EH (cell line): ENCODE measurements around the gene RERG.
A peak's percentile ranks its signal among the peaks of the same experiment; 100 is the strongest.

Experiments
- DNase-seq: peaks from one replicate; pipeline ENCODE4 v3.0.0-alpha.2; 2015; ENCODE audit warnings: low read depth

The RERG gene

GRCh38 chr12:15220915-15221885, at the start of gene RERG:
Gene RERG (minus strand): TSS chr12:15221417. CDS start chr12:15217489, 3,928 bp downstream.
- peak; percentile 67 for DNase-seq

GRCh38 chr12:15270591-15270990, 49.4 kb upstream of the RERG start:
- no peak for DNase-seq

- peak; percentile 69 for DNase-seq
Measured at GRCh38 chr12:15268927-15269552, 47.8 kb upstream of the RERG start.

GRCh38 chr12:15268309-15268708, 47.1 kb upstream of the RERG start:
- no peak for DNase-seq

GRCh38 chr12:15265875-15266274, 44.7 kb upstream of the RERG start:
- no peak for DNase-seq

- DNase-seq = peak; percentile 22
Measured at GRCh38 chr12:15256761-15257160, 35.5 kb upstream of the RERG start.

- no peak for DNase-seq
Measured at GRCh38 chr12:15253990-15254389, 32.8 kb upstream of the RERG start.

GRCh38 chr12:15244926-15245325, 23.7 kb upstream of the RERG start:
- DNase-seq = no peak

DNA sequence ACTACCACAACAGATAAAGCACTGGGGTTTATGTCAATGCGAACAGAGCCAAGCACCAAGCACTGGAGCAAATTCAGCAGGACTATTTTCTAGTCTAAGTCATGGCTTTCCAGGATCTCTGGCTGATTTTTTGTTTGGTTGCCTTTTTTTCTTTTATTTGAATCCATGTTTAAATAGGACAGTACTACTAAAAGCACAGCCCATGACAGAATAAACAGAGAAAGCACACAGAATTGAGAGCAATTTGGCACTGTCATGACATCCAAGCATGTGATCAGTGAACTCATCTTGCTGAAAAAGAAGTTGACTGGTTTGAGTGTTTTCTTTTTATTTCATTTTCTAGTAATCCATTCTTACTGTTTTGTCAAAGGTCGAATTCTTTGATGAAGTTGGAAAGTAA, 23.1 kb upstream of the RERG start:
- DNase-seq = no peak

DNA sequence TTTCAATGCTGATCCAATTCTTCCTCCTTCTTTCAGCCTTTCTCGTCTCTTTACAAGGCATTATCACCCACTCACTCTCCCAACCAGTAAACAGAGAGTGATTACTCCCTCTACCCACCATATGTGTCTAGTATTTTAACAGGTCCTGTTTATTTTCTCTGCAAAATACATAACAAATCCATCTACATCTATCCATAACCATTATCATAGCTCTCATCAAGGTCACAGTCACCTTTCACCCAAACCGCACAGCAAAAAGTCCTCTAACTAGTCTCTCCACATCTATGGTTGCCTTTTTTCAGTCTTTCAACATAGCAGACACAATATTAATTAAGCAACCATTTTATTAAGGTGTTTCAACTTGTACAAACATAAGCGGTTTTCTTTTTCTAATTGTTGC, 21.9 kb upstream of the RERG start:
- no peak for DNase-seq

- no peak for DNase-seq
Measured at GRCh38 chr12:15240898-15241297, 19.7 kb upstream of the RERG start.

DNA sequence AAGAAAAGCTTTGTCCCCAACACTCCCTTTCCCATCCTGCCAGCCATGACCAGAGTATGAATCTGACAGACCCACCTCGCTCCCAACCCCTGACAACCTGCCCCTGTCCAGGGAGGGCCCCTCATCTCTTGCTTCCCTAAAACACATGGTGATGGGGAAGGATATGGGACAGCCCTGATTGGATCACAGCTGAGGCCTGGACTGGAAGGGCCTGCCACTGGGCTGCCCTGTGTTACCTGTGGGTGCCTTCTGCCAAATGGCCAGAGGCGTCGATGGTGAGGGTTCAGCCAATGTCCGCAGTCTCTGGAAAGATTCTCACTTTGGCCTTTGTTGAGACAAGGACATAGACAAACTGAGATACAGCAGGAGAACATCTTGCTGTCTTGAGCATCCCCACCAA, 13.3 kb upstream of the RERG start:
- DNase-seq = no peak

- no peak for DNase-seq
Measured at GRCh38 chr12:15234011-15234410, 12.8 kb upstream of the RERG start.

- no peak for DNase-seq
Measured at GRCh38 chr12:15232959-15233358, 11.7 kb upstream of the RERG start.

DNA sequence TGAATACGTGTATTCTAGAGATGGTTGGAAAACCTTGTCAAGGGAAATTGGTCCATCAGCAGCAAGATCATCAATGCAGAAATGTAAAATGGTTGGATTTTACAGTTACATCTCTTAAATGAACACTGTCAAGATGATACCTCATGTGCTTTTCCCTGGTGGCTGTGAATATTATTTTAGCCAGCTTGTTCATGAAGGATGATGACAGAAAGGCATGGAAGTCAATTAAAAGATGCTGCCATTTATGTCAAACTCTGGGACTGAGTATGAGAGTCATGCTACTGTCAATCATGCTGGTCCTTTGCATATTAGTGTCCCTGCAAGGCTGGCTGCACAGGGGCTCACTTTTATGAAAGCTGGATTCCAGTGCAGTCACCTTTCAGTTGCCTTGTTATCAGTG, 10.3 kb upstream of the RERG start:
- no peak for DNase-seq

GRCh38 chr12:15230751-15231150, 9.5 kb upstream of the RERG start:
- no peak for DNase-seq

DNA sequence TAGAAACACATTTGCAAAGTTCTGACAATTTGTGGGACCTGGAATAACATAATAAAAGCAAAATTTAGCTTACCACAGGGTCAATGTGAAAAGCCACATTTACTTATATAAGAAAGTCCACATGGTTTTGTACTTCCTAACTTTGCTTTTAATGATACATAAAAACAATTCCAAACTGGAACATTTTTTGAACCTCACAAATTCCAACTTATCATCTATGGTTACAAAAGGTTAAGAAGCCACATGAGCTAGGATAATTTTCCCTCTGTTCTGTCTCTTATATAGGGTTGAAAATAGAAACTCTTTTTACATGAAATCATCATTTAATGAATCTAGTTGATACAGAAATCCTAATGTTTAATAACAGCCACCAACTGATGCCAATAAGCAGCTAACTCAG, 8.9 kb upstream of the RERG start:
- DNase-seq = no peak

DNA sequence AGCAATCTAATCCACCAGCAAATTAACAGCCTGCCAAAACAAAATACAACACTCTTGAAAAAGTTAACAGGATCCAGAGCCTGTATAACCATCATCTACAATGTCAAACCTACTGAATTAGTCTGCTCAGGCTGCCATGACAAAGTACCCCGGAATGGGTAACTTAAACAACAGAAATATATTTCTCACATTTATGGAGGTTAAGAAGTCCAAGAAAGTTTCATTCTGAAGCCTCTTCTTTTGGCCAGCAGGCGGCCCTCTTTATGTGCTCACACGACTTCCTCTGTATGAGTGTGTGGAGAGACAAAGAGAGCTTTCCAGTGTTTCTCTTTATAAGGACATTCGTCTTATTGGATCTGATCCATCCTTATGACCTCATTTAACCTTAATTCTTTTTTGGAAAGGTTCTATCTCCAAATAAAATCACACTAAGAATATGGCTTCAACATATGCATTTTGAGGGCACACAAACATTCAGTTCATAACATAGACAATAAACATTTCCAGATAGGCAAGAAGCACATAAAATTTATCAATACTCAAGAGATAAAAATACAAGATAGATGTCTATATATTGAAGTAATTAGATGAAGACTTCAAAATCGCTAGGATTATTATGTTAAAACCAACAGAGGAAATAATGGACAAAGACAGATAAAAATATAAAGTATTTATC, 5.9 kb upstream of the RERG start:
- peak; percentile 61 for DNase-seq

DNA sequence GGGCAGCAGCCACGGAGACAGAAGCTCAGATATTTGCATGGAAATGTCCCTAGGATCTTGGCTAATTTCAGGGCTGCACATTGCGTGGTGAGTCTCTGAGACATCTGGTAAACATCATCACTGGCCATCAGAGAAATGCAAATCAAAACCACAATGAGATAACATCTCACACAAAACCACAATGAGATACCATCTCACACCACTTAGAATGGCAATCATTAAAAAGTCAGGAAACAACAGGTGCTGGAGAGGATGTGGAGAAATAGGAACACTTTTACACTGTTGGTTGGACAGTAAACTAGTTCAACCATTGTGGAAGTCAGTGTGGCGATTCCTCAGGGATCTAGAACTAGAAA, 4.6 kb upstream of the RERG start:
- peak; percentile 36 for DNase-seq

GRCh38 chr12:15225136-15225862, 4.1 kb upstream of the RERG start:
- no peak for DNase-seq

- DNase-seq = no peak
Measured at GRCh38 chr12:15222219-15222618, 1.0 kb upstream of the RERG start.

- DNase-seq = no peak
Measured at GRCh38 chr12:15220451-15220850, 766 bp downstream of the RERG start.
